Stimulated activated CD4-positive, alpha-beta T cell treated with anti-CD3 and anti-CD28 coated beads, Interleukin-1b, Interleukin-23, amount 100 ng/mL, for 24 hours (primary cell): ENCODE results near the gene ATP7B.
"Not testable (repeated sequence)": the region's sequence is repeated elsewhere in the genome, so short reads cannot be mapped to it uniquely, and the experiment has no call there.

ENCODE experiments used
- DNase-seq, 4 experiments: peaks; one replicate each; pipeline ENCODE4 v3.0.0-alpha.2; 2020; ENCODE audit warnings: low read depth in 4 of 4, low spot score in 1 of 4

ATP7B gene

DNA sequence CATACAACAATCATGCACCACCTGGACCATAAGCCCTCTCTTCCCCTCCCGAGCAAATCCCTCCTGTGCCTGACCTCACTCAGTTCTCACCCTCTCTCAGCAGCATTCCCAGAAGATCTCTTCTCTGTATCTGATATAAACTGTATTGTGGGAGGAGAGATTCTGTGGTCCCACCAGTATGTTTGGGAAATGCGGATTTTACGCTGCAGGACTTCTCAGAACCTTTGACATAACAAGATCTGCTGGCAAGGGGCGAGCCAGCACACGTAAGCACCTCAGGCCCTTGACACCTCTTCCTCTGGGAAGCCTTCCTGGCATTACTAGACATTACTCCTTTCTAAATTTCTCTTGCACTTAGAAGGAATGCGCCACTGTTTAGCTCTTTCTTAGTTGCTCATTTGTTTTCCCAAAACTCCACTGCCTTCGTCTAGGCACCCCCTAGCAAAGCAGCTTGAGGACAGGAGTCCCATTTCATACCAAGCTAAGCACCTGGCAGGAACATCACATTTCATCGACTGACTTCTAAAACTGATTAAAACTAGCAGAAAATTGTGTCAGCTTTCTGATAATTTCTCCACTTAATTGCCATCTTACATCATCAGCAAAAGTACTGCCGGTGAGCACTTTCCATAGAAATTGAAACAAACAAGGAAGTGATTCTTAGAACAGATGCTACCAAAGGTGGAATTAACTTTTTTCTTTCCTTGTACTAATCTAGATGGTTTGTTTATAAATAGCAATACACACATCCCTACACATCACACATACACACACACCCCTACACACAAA lies 86.3 kb downstream of the ATP7B start:
- DNase-seq: no peak

DNA sequence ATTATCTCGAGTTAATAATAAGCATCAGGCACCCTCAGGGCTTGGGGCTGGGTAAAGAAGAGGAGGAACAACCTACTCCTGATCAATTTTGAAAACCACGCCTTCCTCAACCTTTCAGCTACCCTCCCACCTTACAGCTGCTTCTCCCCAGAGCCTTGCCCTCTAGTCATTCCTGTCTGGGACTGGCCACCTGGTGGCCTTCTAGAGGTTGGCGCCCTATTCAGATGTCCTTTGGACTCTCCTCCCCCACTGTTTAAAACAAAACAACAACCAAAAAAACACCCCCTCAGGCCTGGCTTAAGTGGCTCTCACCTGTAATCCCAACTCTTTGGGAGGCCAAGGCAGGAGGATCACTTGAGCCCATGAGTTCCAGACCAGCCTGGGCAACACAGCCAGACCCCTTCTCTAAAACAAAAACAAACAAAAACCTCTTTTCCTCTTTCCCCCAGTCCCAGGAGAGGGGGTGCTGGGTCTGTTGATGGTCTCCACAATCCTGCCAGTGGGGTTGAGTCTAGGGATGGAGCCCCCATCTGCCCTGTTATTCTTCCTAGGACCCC lies 87.2 kb downstream of the ATP7B start:
- DNase-seq: no peak

DNA sequence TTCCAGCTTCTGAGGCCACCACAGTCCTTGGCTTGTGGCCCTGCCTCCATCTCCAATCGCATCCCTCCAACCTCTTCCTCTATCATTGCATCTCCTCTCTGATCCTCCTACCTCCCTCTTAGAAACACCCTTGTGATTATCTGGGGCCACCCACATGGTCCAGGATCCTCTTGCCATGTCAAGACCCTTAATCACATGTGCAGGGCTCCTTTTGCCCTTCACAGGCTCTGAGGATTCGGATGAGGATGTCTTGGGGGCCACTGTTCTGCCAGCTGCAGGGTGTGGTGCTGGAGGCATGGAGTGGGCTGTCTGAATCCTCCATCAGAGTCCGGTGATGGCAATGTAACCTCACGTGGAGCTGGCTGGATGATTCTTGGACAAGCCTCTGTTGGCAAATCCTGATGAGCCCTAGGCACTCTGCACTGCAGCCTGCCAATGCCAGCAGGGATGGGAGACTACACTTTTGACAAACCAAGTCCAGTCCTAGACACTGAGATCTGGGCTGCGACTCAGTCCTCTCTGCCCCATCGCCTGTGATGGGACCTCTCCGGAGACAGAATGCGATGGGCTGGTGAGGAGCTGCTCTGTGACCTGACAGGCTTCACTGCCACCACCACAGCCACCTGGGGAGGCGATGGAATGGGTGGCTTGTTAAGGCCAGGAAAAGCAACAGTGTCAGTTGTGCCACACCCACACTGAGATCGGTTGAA lies 88.3 kb downstream of the ATP7B start:
- no peak for DNase-seq

DNA sequence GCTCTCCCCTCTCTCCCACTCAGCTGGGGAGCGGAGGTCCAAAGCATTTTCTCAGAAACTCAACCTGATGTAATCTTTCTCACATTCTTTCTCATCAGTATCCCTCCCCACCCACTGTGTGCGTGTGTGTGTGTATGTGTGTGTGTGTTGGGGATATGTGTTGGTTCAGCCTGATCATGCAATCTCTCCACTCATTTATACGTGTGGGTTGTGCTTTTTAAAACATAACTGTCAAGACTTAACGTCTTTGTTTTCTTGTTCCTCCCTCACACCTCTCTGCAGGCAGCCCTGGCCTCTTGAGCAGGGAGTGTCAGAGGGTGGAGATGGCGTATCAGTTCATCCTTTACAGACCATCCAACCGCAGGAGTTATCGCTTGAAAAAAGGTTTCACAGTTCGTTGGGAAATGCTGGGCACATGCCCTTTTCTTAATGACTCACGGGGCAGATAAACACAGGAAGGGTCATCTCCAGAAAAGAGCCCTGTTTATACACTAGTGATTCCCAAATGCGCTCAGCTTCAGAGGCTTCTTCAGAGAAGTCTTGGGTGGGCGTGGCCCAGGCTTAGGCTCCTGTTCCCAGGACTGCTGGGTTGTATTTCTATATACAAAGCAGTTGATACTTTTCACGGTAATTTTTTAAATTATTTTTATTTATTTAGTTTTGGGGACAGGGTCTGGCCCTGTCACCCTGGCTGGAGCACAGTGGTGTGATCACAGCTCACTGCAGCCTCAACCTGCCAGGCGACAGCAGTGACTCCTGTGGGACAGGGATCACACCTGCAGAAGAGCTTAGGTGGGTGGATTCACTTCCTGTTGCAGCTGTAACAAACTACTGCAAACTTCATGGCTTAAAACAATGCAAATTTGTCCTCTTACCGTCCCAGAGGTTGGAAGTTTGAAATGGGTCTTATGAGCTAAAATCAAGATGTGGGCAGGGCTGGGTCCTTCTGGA lies 89.2 kb downstream of the ATP7B start:
- DNase-seq: no peak

DNA sequence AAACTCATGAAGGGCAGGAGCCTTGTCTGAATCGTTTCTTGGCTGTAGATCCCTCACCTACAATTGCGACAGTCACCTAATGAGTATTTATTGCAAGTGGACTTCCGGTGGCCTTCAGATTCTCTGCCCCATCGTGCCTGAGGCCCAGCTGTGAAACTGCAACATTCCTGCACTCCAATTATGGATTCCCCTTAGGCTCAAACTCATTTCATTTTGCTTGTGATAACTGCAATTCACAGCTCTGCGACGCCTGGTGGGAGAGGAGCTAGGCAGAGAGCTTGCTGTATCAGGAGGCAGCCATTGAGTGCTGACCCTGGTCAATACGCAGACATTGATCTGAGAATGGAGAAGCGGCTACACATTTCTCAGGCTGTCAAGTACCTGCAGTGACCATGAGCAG lies 90.5 kb downstream of the ATP7B start:
- no peak for DNase-seq

DNA sequence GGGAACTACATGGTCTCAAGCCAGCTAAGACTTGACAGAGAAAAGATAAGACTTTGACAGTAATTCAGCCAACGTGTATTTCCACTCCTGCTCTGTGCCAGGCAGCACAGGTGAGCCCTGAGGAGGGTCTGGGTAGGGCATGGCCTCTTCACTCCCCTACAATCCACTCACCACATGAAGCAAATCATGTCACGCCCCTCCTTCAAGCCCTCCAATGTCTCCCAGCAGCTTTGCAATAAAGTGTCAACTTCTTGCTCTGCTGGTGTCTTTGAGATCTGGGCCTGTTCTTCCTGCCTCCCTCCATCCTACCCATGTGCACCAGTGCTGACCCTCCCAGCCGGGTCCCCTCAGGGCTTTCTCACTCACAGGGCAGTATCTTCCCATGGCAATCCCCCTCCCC lies 91.0 kb downstream of the ATP7B start:
- DNase-seq: no peak

DNA sequence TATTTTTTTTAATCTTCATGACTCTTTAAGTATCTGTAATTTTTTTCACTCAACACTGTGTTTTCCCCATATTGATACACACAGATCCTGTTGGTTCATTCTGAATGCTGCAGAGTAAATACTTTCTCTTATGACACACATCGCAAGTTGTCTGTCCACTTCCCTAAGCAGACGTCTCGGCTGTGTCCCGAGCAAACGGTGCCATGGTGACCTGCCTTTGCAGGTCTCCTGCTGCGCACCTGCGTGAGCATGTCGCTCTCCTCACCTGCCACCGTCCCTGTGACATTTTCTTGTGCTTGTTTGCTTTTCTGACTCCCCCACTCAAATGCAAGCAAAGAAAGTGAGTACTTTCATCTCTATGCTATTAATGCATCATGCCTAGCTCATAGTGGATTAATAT lies 91.7 kb downstream of the ATP7B start:
- no peak for DNase-seq

DNA sequence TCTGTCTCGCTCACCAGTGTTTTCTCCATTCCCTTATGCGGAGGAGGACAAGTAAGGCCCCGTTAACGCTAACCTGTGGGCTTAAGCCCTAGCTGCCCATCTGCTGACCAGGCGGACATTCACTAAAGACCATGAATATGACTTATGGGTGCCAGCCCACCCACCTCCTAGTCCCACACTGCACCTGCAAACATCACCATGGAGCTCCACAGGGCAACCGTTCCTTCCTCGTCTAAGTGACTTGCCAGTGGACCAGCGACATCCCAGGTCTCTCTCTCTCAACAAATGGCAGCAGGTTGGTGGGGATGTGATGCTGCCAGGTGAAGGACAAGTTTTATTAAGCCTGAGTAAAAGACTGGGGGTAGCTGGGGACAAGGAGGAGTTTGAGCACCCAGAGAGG lies 94.3 kb downstream of the ATP7B start:
- no peak for DNase-seq

DNA sequence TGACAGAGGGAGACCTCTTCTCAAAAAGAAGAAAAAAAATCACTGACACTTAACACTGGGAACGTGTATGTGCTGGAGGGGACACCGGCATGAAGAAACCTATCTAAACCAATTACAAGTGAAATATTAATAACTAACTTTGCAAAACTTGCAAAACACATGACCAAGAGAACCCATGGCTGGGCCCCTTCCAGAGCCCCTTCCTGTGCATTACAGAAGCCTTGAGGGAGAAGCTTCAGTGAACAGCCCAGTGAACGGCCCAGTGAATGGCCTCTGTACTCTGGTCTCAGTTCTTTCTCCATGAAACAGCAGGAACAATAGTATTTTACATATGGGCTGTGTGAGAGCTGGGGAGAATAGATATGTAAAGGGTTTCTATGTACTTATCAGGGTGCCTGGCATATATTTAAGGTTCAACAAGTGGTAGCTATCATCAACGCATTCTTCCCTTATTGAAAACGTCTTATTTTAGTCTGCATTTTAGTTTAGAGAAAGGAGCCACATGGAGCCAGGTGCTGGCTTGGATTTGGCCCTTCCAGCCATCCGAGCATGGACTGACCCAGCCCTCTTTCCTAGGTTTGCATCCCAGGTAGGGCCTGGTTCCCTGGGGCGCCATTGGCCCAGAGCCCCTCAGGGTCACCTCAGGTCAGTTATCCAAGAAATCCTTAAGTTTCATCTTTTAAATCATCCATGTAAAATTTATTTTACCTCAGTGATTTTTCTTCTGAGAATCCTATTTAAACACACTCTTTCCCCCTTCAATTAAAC lies 95.0 kb downstream of the ATP7B start:
- no peak for DNase-seq

DNA sequence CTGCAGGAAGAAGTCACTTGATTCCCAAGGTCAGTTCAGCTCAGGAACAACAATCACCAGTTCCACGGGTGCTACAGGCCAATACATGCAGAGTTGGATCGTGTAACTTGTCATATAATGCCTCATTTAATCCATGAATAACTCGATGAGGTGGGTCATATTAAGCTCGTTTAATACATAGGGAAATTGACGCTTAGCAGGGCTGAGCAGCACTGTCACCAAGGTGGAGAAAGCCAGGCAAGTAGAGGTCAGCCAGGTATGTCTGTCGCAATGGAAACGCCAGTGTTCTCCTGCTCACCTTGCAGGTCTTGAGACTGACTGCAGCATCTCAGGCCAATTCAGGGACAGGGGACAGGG lies 97.1 kb downstream of the ATP7B start:
- DNase-seq: no peak

DNA sequence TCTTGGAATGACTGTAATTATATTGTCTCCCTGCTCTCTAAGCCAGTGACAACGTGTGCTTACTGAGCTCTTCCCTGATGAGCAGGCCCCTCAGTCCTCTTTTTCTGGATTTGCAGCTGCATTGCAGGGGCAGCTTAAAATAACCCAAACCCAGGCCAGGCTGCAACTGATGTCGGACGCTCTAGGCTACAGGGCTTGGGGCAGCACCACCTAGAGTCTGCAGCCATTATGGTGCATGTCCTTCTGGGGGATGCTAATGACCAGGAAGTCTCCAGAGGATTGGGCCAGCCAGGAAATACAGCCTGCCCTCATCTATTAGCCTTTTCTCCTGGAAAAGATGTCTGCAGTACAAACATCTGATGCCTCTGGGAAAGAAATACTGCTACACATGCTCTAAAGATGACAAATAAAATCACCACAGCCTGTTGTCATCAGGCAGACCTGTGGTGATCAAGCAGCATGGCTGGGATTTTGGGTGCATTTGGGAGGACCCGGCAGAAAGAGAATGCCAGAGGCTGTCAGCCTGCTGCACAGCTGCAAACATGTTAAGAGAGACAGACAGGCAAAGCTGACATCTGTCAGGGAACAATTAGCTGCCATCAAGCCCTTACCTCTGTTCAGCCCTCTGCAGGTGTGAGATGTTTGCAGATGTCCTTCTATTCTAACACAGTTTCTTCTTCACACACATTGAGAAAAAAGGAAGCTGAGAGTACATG lies 97.7 kb downstream of the ATP7B start:
- DNase-seq: no peak

DNA sequence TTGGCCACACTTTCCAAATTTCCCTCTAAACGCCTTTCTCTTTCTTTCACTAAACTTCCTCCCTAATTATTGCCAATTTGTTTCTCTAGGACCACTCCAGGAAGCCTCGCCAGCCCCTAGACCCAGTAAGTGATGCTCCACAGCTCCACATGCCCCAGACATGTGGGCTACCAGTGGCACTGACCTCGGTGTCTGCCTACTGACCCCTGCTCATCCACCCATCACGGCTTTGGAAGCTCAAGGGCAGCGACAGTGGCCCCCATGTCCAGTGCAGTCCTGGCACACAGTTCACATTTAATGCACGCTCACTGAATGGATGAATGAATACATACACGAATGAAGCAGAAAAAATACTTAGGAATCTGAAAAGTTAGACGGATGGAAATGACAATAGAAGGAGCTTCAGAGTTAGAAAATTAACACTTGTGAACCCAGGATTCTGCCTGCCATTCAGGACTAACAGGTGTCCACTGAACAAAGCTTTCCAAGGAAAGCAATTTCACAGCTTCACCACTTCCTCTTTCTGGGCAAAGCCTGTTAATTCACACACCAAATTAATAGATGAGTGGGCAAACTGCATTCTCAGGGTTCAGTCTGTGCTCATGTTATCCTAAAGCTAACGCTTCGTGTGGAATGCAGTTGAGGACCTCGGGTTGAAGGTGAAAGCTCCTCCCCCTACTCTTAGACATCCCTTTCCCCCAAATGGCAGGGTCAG lies 98.6 kb downstream of the ATP7B start:
- DNase-seq: no peak

DNA sequence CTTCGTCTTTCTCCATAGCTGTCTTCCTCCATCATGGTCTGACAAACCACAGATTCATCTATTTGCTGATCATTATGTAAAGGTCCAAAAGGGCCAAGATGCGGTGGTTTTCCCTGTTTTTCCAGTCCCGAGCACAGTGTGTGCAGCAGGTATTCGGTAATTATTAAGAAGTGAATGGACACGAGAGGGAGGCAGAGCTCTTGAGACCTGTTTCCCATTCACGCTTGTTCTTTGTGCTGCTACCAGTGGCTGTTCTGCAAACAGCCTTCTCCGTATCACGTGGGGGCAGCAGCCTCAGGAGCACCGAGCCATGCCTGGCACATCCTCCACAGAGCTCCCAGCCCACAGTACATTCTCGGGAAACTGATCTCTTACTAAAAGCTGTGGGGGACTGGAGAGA lies 99.2 kb downstream of the ATP7B start:
- no peak for DNase-seq

DNA sequence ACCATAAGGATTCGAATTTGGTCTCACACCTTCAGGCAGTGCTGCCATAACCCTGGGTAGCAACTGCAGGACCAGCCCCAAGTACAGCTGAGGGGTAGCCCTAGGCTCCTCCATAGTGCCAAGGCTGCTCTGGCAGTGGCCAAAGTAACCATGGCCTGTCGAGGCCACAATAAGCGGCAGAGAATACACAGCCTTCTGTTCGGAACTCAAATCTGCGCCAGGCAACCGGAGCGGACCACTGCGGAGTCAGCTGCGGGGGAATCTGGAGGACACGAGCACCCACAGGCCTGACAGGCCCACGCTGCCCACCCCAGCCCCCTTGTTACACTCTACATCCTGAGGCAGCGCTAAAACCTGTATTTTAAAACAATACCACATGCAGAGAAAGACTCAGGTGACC lies 100.7 kb downstream of the ATP7B start:
- DNase-seq: no peak

DNA sequence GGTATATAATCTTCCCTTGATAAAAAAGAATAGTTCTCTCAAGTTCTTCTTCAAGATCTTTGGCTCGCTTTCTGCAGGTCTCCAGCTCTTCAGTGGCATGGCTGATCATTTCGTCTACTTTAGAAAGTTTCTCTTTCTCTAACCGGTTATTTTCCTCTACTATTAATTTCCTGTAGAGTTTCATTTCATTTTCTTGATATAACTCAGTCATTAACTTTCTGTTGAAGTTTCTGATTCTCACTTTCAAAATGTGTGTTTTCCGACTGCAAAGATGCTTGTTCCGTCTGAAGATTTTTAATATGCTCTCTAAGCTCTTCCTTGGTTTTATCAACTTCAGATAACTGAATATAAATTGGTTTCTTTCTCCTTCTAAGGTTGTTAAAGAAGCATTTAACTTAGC lies 102.0 kb downstream of the ATP7B start:
- not testable (repeated sequence) for DNase-seq

DNA sequence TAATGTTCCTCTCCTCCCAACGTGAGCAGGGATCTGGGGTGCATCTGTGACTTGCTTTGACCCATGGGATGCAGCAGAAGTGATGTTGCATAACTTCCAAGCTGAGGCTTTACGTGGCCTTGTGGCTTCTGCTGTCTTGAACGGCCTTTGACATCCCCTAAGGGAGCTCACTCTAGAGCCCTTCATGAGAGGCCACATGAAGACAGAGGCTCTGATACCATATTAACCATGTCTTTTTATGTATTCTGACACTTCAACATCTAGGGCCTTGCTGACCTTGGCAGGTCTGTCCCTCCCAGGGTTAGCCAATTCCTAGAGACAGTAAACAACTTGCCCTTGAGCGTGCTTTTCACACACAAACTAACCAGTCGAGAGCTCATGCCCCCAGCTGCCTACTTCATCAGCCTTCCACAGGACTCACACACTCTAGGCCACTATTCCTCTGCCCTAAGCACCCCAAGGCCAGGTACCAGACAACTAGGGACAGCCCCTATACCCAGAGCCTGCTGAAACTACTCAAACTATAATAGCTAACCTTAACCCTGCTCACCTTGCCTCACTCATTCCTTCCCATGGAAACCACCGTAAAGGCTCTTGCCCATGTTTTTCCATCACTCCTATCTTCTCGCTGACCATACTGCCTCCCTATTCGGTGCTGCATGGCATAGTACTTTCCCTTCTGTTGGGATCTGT lies 104.1 kb downstream of the ATP7B start:
- no peak for DNase-seq

DNA sequence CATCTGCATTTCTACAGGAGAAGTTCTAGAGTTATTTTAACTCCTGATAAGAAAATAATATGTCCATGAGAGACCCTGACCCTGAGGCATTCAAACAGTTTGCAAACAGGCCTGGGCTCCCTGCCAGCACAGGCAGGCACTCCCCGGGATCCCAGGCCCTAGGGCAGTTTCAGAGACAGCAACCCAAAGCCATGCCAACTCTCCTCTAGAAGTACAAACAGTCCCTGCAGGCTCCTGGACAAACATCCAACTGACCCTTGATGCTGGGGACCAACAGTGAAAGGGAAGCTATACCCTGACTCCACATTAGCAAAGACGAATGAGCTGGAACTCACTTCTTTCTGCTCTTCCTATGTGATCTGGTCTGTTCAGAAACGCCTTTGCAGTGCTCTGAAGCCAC lies 104.7 kb downstream of the ATP7B start:
- DNase-seq: no peak

DNA sequence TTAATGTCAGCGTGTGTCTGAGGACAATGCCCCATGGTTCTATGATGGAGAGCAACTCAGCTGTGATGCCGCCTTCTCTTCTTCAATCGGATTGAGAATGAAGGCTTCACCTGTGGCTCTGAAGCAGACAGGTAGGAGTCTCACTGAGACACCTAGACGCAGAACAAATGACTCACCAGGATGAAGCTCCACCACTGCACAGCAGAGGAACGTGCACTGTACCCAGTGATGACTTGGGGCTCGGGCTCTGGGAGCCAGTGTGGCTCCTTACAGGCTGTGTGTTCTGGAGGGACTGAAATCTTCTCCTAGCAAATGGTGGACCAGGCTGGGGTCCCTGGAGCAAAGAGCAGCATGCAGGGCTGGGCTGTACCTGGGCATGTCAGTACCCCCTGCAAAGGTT lies 105.5 kb downstream of the ATP7B start:
- no peak for DNase-seq

DNA sequence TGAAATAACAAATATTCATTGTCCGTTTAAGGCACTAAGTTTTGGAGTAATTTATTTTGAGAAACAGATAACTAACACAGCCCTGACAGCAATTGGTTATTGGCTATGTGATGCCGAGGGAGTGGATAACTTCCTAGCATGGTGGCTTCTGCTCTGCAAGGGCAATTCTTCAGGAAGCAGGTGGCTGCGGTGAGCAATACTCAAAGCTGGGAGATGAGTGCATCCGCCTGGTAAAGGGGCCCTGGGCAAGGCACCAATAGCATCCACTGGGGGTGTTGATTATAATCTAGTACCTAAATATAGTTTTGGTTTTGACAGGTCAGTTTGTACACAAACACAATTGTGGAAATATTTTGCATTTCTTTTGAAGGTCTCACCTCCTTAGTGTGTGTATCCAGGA lies 108.5 kb downstream of the ATP7B start:
- no peak for DNase-seq
